GM12875 (cell line): ENCODE measurements around the gene DNASE1L1.

Experiments
- H3K4me3 ChIP-seq: one replicate; pipeline ENCODE4 v1.5.1; 2011; ENCODE audit warnings: low read depth, low read length, control low read depth
- CTCF ChIP-seq: IDR thresholded peaks from 2 replicates; pipeline ENCODE4 v1.5.1; 2011; ENCODE audit warnings: low read depth, mild to moderate bottlenecking, control low read depth, inconsistent platforms, low read length, moderate library complexity, borderline replicate concordance; ENCODE audit not compliant: insufficient read depth

DNASE1L1 gene

GRCh38 chrX:154360155-154360713 is 48.8 kb downstream of the DNASE1L1 start:
- H3K4me3 ChIP-seq: no peak overlapping the region
- no peak for TF ChIP-seq CTCF

DNA sequence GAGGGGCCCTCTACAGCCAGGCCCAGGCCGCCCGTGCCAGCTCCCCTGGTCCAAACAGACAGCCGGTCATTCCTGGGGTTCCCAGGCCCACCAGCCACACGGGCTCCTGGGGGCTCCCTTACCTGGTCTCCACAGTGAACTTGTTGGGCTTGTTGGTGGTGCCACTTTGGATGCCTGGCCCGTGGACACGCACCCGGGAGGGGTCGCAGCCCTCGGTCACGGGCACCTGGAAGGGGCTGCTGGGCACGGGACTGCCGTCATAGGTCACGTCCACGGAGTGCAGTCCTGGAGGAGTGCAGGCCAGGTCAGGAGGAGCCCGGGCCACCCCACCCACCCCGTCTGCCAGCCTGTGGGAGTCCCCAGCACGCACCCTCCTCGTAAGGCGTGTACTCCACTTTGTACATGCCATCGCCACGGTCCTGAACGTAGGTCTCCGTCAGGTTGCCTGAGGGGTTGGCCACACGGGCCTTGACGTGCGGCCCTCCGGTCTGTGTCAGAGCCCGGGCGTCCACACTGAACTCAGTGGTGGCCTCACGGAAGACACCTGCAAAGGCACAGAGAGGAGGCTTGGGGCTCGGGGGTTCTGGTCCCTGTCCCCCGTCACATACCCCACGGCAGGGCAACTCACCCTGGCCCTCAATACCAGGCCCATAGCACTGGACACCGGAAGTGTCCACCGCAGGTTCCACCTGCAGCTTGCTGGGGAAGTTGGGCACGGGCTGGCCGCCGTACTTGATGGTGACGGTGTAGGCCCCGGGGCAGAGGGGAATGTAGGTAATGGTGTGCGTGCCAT is 49.5 kb downstream of the DNASE1L1 start:
- TF ChIP-seq CTCF: no peak
- no peak overlapping the region for H3K4me3 ChIP-seq

DNA sequence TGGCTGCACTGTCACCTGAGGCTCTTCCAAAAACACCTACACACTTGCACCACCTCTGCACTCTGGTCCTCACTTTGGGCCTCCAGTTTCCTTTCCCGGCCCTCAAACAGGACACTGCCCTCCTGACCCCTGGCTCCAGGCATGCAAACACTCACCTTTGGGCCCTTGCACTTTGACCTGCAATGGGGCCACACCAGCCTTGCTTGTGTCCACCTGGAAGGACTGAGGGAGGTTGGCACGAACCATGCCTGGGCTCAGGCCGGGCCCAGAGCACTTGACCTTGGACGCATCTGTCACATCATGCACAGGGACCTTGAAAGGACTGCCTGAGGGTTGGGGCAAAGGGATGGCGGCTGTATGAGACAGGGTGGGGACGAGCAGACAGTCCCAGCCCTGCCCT is 50.2 kb downstream of the DNASE1L1 start:
- H3K4me3 ChIP-seq: no peak overlapping the region
- TF ChIP-seq CTCF: no peak

DNA sequence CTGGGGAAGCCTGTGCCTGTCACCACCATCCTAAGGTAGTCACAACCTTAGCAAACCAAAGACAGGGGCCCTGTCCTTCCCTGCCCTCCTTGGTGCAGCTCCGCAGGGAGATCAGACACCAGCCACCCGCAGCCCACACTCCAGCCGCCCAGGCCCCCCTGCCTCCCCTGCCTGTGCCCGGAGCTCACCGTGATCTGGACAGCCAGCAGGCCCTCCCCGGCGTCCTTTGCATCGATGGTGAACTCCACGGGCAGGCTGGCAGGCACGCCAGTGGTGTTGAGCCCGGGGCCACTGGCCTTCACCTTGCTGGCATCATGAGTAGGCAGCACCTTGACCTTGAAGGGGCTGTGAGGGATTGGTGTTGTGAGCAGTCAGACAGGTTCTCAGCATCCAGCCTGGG is 51.0 kb downstream of the DNASE1L1 start:
- no peak overlapping the region for H3K4me3 ChIP-seq
- no peak for TF ChIP-seq CTCF

- H3K4me3 ChIP-seq: no peak overlapping the region
- TF ChIP-seq CTCF: no peak
Observed at GRCh38 chrX:154357205-154357604, 51.8 kb downstream of the DNASE1L1 start.

- TF ChIP-seq CTCF: no peak
- no peak overlapping the region for H3K4me3 ChIP-seq
Observed at GRCh38 chrX:154356596-154356995, 52.5 kb downstream of the DNASE1L1 start.

DNA sequence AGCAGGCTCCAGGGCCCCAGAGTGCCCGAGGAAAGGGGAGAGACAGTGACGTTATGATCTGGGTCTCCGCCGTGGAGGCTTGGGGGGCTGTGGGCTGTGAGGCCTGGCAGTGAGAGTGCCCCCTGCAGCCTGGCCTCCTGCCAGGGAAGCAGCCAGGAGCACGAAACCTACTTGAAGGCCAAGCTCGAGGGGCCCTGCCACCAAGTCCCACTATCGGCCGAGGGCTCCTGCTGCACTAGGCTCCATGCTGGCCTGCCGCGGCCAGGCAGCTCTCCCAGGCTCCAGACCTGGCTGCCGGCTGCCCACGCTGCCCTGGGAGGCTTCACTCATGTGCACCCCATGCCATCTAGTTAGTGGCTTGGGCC is 53.3 kb downstream of the DNASE1L1 start:
- H3K4me3 ChIP-seq: no peak overlapping the region
- no peak for TF ChIP-seq CTCF
